IPS-18a (cell line): ENCODE measurements around the gene ME1.

Experiments used
- H3K27ac ChIP-seq: one replicate; pipeline ENCODE4 v1.5.1; 2013; ENCODE audit warnings: low read length
- H3K27me3 ChIP-seq: one replicate; pipeline ENCODE4 v1.6.1; 2013; ENCODE audit warnings: mild to moderate bottlenecking, low read length; ENCODE audit not compliant: control insufficient read depth, insufficient read depth
- H3K36me3 ChIP-seq: one replicate; pipeline ENCODE4 v1.6.1; 2013; ENCODE audit warnings: low read depth, low read length; ENCODE audit not compliant: control insufficient read depth
- H3K4me1 ChIP-seq: one replicate; pipeline ENCODE4 v1.6.1; 2013; ENCODE audit warnings: low read depth, low read length; ENCODE audit not compliant: control insufficient read depth
- H3K4me3 ChIP-seq: one replicate; pipeline ENCODE4 v1.5.1; 2013; ENCODE audit warnings: low read length
- H3K9ac ChIP-seq: one replicate; pipeline ENCODE4 v1.6.1; 2013; ENCODE audit warnings: mild to moderate bottlenecking, low read length, moderate library complexity
- H3K9me3 ChIP-seq: one replicate; pipeline ENCODE4 v1.6.1; 2013; ENCODE audit warnings: low read depth, low read length; ENCODE audit not compliant: control insufficient read depth

Gene ME1

GRCh38 chr6:83430611-83431544 is at the start of gene ME1:
Gene ME1, minus strand, starts transcription at chr6:83431051. Its CDS starts 97 bp downstream, at chr6:83430954.
- no peaks in the 10 kb centered on the region for H3K36me3 ChIP-seq
- H3K27me3 ChIP-seq = peaks cover 14% of the 10 kb centered on the region
- H3K4me1 ChIP-seq = peaks cover 12% of the 10 kb centered on the region
- no peak within 1 kb of the TSS for H3K27ac ChIP-seq
- H3K9me3 ChIP-seq = no peaks in the 10 kb centered on the region
- H3K9ac ChIP-seq = peak within 1 kb of the TSS; percentile 50
- H3K4me3 ChIP-seq = peak within 1 kb of the TSS; percentile 68

- Histone ChIP-seq H3K4me1 (no peaks in the 10 kb centered on the region), H3K9me3 (no peaks in the 10 kb centered on the region), H3K4me3 (no peak overlapping the region), H3K36me3 (no peaks in the 10 kb centered on the region), H3K27me3 (no peaks in the 10 kb centered on the region), H3K9ac (no peak overlapping the region), H3K27ac (no peak overlapping the region)
Observed at GRCh38 chr6:83480470-83480869, 49.6 kb upstream of the ME1 start.

GRCh38 chr6:83479389-83479788 is 48.5 kb upstream of the ME1 start:
- Histone ChIP-seq H3K9ac (no peak overlapping the region), H3K9me3 (no peaks in the 10 kb centered on the region), H3K36me3 (no peaks in the 10 kb centered on the region), H3K27me3 (no peaks in the 10 kb centered on the region), H3K4me3 (no peak overlapping the region), H3K27ac (no peak overlapping the region), H3K4me1 (no peaks in the 10 kb centered on the region)

- H3K9me3 ChIP-seq = no peaks in the 10 kb centered on the region
- H3K9ac ChIP-seq = no peak overlapping the region
- no peaks in the 10 kb centered on the region for H3K36me3 ChIP-seq
- H3K4me3 ChIP-seq = no peak overlapping the region
- H3K27me3 ChIP-seq = no peaks in the 10 kb centered on the region
- no peak overlapping the region for H3K27ac ChIP-seq
- no peaks in the 10 kb centered on the region for H3K4me1 ChIP-seq
Observed at GRCh38 chr6:83476971-83477370, 46.1 kb upstream of the ME1 start.

- Histone ChIP-seq H3K9me3 (no peaks in the 10 kb centered on the region), H3K27me3 (no peaks in the 10 kb centered on the region), H3K4me1 (no peaks in the 10 kb centered on the region), H3K4me3 (no peak overlapping the region), H3K9ac (no peak overlapping the region), H3K27ac (no peak overlapping the region), H3K36me3 (no peaks in the 10 kb centered on the region)
Observed at GRCh38 chr6:83474309-83474708, 43.5 kb upstream of the ME1 start.

GRCh38 chr6:83472767-83473166 is 41.9 kb upstream of the ME1 start:
- Histone ChIP-seq H3K4me1 (no peaks in the 10 kb centered on the region), H3K36me3 (no peaks in the 10 kb centered on the region), H3K27me3 (no peaks in the 10 kb centered on the region), H3K9ac (no peak overlapping the region), H3K9me3 (no peaks in the 10 kb centered on the region), H3K4me3 (no peak overlapping the region), H3K27ac (no peak overlapping the region)

- no peaks in the 10 kb centered on the region for H3K4me1 ChIP-seq
- H3K27me3 ChIP-seq = no peaks in the 10 kb centered on the region
- H3K27ac ChIP-seq = no peak overlapping the region
- no peak overlapping the region for H3K4me3 ChIP-seq
- H3K9ac ChIP-seq = no peak overlapping the region
- no peaks in the 10 kb centered on the region for H3K36me3 ChIP-seq
- no peaks in the 10 kb centered on the region for H3K9me3 ChIP-seq
Observed at GRCh38 chr6:83470587-83470986, 39.7 kb upstream of the ME1 start.

GRCh38 chr6:83470001-83470400 is 39.1 kb upstream of the ME1 start:
- Histone ChIP-seq H3K9me3 (no peaks in the 10 kb centered on the region), H3K36me3 (no peaks in the 10 kb centered on the region), H3K27ac (no peak overlapping the region), H3K9ac (no peak overlapping the region), H3K4me3 (no peak overlapping the region), H3K27me3 (no peaks in the 10 kb centered on the region), H3K4me1 (no peaks in the 10 kb centered on the region)

GRCh38 chr6:83467620-83468036 is 36.8 kb upstream of the ME1 start:
- Histone ChIP-seq H3K4me1 (no peaks in the 10 kb centered on the region), H3K27me3 (no peaks in the 10 kb centered on the region), H3K27ac (no peak overlapping the region), H3K9me3 (no peaks in the 10 kb centered on the region), H3K36me3 (no peaks in the 10 kb centered on the region), H3K9ac (no peak overlapping the region), H3K4me3 (no peak overlapping the region)

GRCh38 chr6:83466328-83466727 is 35.5 kb upstream of the ME1 start:
- Histone ChIP-seq H3K36me3 (no peaks in the 10 kb centered on the region), H3K4me3 (no peak overlapping the region), H3K9me3 (no peaks in the 10 kb centered on the region), H3K27ac (no peak overlapping the region), H3K4me1 (no peaks in the 10 kb centered on the region), H3K9ac (no peak overlapping the region), H3K27me3 (peaks cover 4% of the 10 kb centered on the region)

GRCh38 chr6:83464381-83465140 is 33.7 kb upstream of the ME1 start:
- no peak overlapping the region for H3K27ac ChIP-seq

More at GRCh38 chr6:83464381-83465140, 33.7 kb upstream of the ME1 start:
- no peaks in the 10 kb centered on the region for H3K4me1 ChIP-seq
- no peaks in the 10 kb centered on the region for H3K36me3 ChIP-seq
- no peak overlapping the region for H3K4me3 ChIP-seq
- no peaks in the 10 kb centered on the region for H3K9me3 ChIP-seq
- H3K9ac ChIP-seq = no peak overlapping the region
- H3K27me3 ChIP-seq = peaks cover 4% of the 10 kb centered on the region
